Measurements from ENCODE around the gene ZNF593OS.

ZNF593OS gene

GRCh38 chr1:26184883-26185282 is 13.3 kb upstream of the ZNF593OS start:
- no peak for DNase-seq

GRCh38 chr1:26184086-26184485 is 12.5 kb upstream of the ZNF593OS start:
- no peak for DNase-seq

GRCh38 chr1:26182383-26182696 is 10.7 kb upstream of the ZNF593OS start:
- no peak for DNase-seq

GRCh38 chr1:26181586-26182382 is 10.2 kb upstream of the ZNF593OS start:
- DNase-seq, result no peak

- DNase-seq, result no peak
These were observed 8.4 kb upstream of the ZNF593OS start for GRCh38 chr1:26180010-26180506.

- no peak for DNase-seq
These were observed 5.6 kb upstream of the ZNF593OS start, which contains the start of gene CNKSR1 for GRCh38 chr1:26177182-26177684. Gene CNKSR1, plus strand, starts transcription at chr1:26177491. Its CDS starts 57 bp downstream, at chr1:26177548.

- no peak for DNase-seq
These were observed 3.7 kb upstream of the ZNF593OS start for GRCh38 chr1:26175346-26175745.

GRCh38 chr1:26170472-26170821 is 1.2 kb downstream of the ZNF593OS start:
- no peak for DNase-seq

- peak in 55 of 56 donors; percentile 39 to 94 (median 81) for DNase-seq
These were observed 1.8 kb downstream of the ZNF593OS start, which contains the start of gene ZNF593 for GRCh38 chr1:26169669-26170471. Gene ZNF593, plus strand, starts transcription at chr1:26169908. Its CDS starts 76 bp downstream, at chr1:26169984.

- no peak for DNase-seq
These were observed 2.5 kb downstream of the ZNF593OS start for GRCh38 chr1:26169198-26169554.

- peak in 5 of 56 donors; percentile 5 to 34 (median 12) for DNase-seq
These were observed 3.0 kb downstream of the ZNF593OS start, which contains the start of gene C1orf232 for GRCh38 chr1:26168410-26169197. Gene C1orf232, minus strand, starts transcription at chr1:26168963. Its CDS starts 464 bp downstream, at chr1:26168499.

GRCh38 chr1:26166719-26167281 is 4.8 kb downstream of the ZNF593OS start:
- no peak for DNase-seq

- no peak for DNase-seq
These were observed 6.5 kb downstream of the ZNF593OS start for GRCh38 chr1:26164861-26165842.

- peak in 27 of 56 donors; percentile 11 to 63 (median 35) for DNase-seq
These were observed 7.4 kb downstream of the ZNF593OS start for GRCh38 chr1:26164036-26164860.

- no peak for DNase-seq
These were observed 8.0 kb downstream of the ZNF593OS start for GRCh38 chr1:26163684-26164035.

GRCh38 chr1:26162220-26162709 is 9.4 kb downstream of the ZNF593OS start:
- DNase-seq, result no peak

GRCh38 chr1:26161415-26162219 is 10.0 kb downstream of the ZNF593OS start:
- peak in 39 of 56 donors; percentile 12 to 70 (median 42) for DNase-seq

Data from nucleus accumbens (tissue), 56 donors.